ENCODE measurements around the gene PRICKLE2. TPM values are rescaled to one million over a fixed set of nuclear protein-coding genes. Genes with fewer than 3 reads are reported as not detected.

PRICKLE2 gene
- total RNA-seq, 1 experiment from 2014 or later, result 4.2 TPM

GRCh38 chr3:64240959-64241358 lies 15.7 kb upstream of the PRICKLE2 start:
- POLR2A ChIA-PET, result no interaction called here

GRCh38 chr3:64240396-64240795 lies 15.1 kb upstream of the PRICKLE2 start:
- peaks cover 66% of the 10 kb centered on the region for H3K4me1 ChIP-seq
- Mint-ChIP-seq H3K4me1 (ENCODE audit: low read depth, unreplicated experiment) (peaks cover 32% of the 10 kb centered on the region), H3K27ac (ENCODE audit: unreplicated experiment) (peak overlapping the region; percentile 94), H3K9me3 (ENCODE audit: unreplicated experiment) (peaks cover 2% of the 10 kb centered on the region), H3K36me3 (ENCODE audit: insufficient read depth, unreplicated experiment) (peaks cover 6% of the 10 kb centered on the region), H3K27me3 (ENCODE audit: insufficient read depth, unreplicated experiment) (no peaks in the 10 kb centered on the region), H3K4me3 (ENCODE audit: unreplicated experiment) (no peak overlapping the region)
- no peak for TF ChIP-seq CTCF (IDR thresholded peaks at IDR 0.05; ENCODE audit: insufficient read depth in 1 of 2, low read depth in 1 of 2, low read length in 1 of 2, severe bottlenecking in 1 of 2, unreplicated experiment in 1 of 2)
- CTCF ChIA-PET, result no interaction called here
- H3K4me3 ChIP-seq (ENCODE audit: low read depth, low read length), result no peak overlapping the region
- no peaks in the 10 kb centered on the region for H3K36me3 ChIP-seq (ENCODE audit: control insufficient read depth, insufficient read depth, low read length)
- intact Hi-C loops (cut with micrococcal nuclease; ENCODE audit: unreplicated experiment), result no loop called here
- POLR2A ChIA-PET, result no interaction called here
- H3K9me3 ChIP-seq, result no peaks in the 10 kb centered on the region
- no TSS peak for BruUV-seq (replicated peaks)
- DNase-seq, result no peak
- H3K27me3 ChIP-seq (replicated peaks; ENCODE audit: control insufficient read depth, insufficient read depth, low read length), result no peaks in the 10 kb centered on the region

More at GRCh38 chr3:64240959-64241358, 15.7 kb upstream of the PRICKLE2 start:
- DNase-seq, result no peak
- Histone ChIP-seq H3K4me3 (ENCODE audit: low read depth, low read length) (no peak overlapping the region), H3K9me3 (no peaks in the 10 kb centered on the region), H3K27me3 (replicated peaks; ENCODE audit: control insufficient read depth, insufficient read depth, low read length) (no peaks in the 10 kb centered on the region), H3K36me3 (ENCODE audit: control insufficient read depth, insufficient read depth, low read length) (no peaks in the 10 kb centered on the region), H3K4me1 (peaks cover 71% of the 10 kb centered on the region)
- intact Hi-C loops (cut with micrococcal nuclease; ENCODE audit: unreplicated experiment), result no loop called here
- TF ChIP-seq CTCF (IDR thresholded peaks at IDR 0.05; ENCODE audit: insufficient read depth in 1 of 2, low read depth in 1 of 2, low read length in 1 of 2, severe bottlenecking in 1 of 2, unreplicated experiment in 1 of 2), result no peak
- peak overlapping the region; percentile 94 for H3K27ac Mint-ChIP-seq (ENCODE audit: unreplicated experiment)
- CTCF ChIA-PET, result no interaction called here
- H3K4me1 Mint-ChIP-seq (ENCODE audit: low read depth, unreplicated experiment), result peaks cover 34% of the 10 kb centered on the region
- H3K36me3 Mint-ChIP-seq (ENCODE audit: insufficient read depth, unreplicated experiment), result peaks cover 6% of the 10 kb centered on the region
- no peak overlapping the region for H3K4me3 Mint-ChIP-seq (ENCODE audit: unreplicated experiment)
- BruUV-seq (replicated peaks), result no TSS peak
- no peaks in the 10 kb centered on the region for H3K27me3 Mint-ChIP-seq (ENCODE audit: insufficient read depth, unreplicated experiment)
- H3K9me3 Mint-ChIP-seq (ENCODE audit: unreplicated experiment), result no peaks in the 10 kb centered on the region

GRCh38 chr3:64239841-64240240 lies 14.6 kb upstream of the PRICKLE2 start:
- ChIA-PET POLR2A (no interaction called here), CTCF (no interaction called here)
- H3K27ac Mint-ChIP-seq (ENCODE audit: unreplicated experiment), result peak overlapping the region; percentile 94
- H3K4me3 Mint-ChIP-seq (ENCODE audit: unreplicated experiment), result no peak overlapping the region
- Histone ChIP-seq H3K27me3 (replicated peaks; ENCODE audit: control insufficient read depth, insufficient read depth, low read length) (no peaks in the 10 kb centered on the region), H3K36me3 (ENCODE audit: control insufficient read depth, insufficient read depth, low read length) (no peaks in the 10 kb centered on the region), H3K4me3 (ENCODE audit: low read depth, low read length) (no peak overlapping the region), H3K4me1 (peaks cover 61% of the 10 kb centered on the region), H3K9me3 (no peaks in the 10 kb centered on the region)
- no peaks in the 10 kb centered on the region for H3K27me3 Mint-ChIP-seq (ENCODE audit: insufficient read depth, unreplicated experiment)
- intact Hi-C loops (cut with micrococcal nuclease; ENCODE audit: unreplicated experiment), result no loop called here
- H3K4me1 Mint-ChIP-seq (ENCODE audit: low read depth, unreplicated experiment), result peaks cover 27% of the 10 kb centered on the region
- peaks cover 7% of the 10 kb centered on the region for H3K9me3 Mint-ChIP-seq (ENCODE audit: unreplicated experiment)
- DNase-seq, result no peak
- peaks cover 6% of the 10 kb centered on the region for H3K36me3 Mint-ChIP-seq (ENCODE audit: insufficient read depth, unreplicated experiment)
- TF ChIP-seq CTCF (IDR thresholded peaks at IDR 0.05; ENCODE audit: insufficient read depth in 1 of 2, low read depth in 1 of 2, low read length in 1 of 2, severe bottlenecking in 1 of 2, unreplicated experiment in 1 of 2), result no peak
- BruUV-seq (replicated peaks), result no TSS peak
